Keratinocyte (primary cell): ENCODE data around the gene ARRDC3.

ENCODE experiments used
- CTCF ChIP-seq, 3 experiments: IDR thresholded peaks in 1 of 3; conservative IDR thresholded peaks in 1 of 3; optimal IDR thresholded peaks in 1 of 3; 2 replicates in 2 of 3; 3 replicates in 1 of 3; pipeline versions ENCODE3 to v1.5.1; 2011; ENCODE audit warnings: low read length in 3 of 3, mild to moderate bottlenecking in 3 of 3, moderate library complexity in 2 of 3, control low read depth in 1 of 3, inconsistent platforms in 1 of 3; ENCODE audit not compliant: insufficient read depth in 2 of 3; ENCODE audit errors: extremely low read depth in 1 of 3
- EZH2 ChIP-seq: IDR thresholded peaks from one replicate; pipeline ENCODE4 v1.6.1; 2012; ENCODE audit warnings: inconsistent platforms, mild to moderate bottlenecking, low read length, moderate library complexity

GRCh38 chr5:91361790-91362189 is 21.3 kb downstream of the ARRDC3 start:
- TF ChIP-seq CTCF (optimal IDR thresholded peaks at IDR 0.05 in 1 of 3, IDR thresholded peaks at IDR 0.05 in 1 of 3, conservative IDR thresholded peaks at IDR 0.05 in 1 of 3; ENCODE audit: extremely low read depth in 1 of 3, insufficient read depth in 2 of 3, low read length in 3 of 3) (no peak), EZH2 (no peak)
